NCI-H1092 treated with DMSO at 0.1 percent for 48 hours (cell line): ENCODE data around the gene BTNL2.
A peak's percentile ranks its signal among the peaks of the same experiment; 100 is the strongest.
"Not testable (repeated sequence)": the region's sequence is repeated elsewhere in the genome, so short reads cannot be mapped to it uniquely, and the experiment has no call there.

ENCODE experiments used
- DNase-seq: peaks from one replicate; lab custom pipeline; 2025; lab: John Stamatoyannopoulos, UW

The BTNL2 gene

GRCh38 chr6:32406857-32407256 lies at the start of gene BTNL2:
Gene BTNL2, minus strand, starts transcription at chr6:32407181. Its CDS starts 58 bp downstream, at chr6:32407123.
- no peak for DNase-seq

- no peak for DNase-seq
Observed at GRCh38 chr6:32449088-32449736, 42.2 kb upstream of the BTNL2 start.

GRCh38 chr6:32447932-32448331 lies 41.0 kb upstream of the BTNL2 start:
- DNase-seq, result no peak

- DNase-seq, result no peak
Observed at GRCh38 chr6:32445321-32445854, 38.4 kb upstream of the BTNL2 start.

GRCh38 chr6:32444433-32444832 lies 37.5 kb upstream of the BTNL2 start:
- DNase-seq, result no peak

GRCh38 chr6:32442977-32443552 lies 36.1 kb upstream of the BTNL2 start:
- no peak for DNase-seq

GRCh38 chr6:32442243-32442667 lies 35.3 kb upstream of the BTNL2 start:
- DNase-seq, result no peak

GRCh38 chr6:32439602-32440214 lies 32.7 kb upstream of the BTNL2 start, which contains the start of gene HLA-DRA:
Gene HLA-DRA, plus strand, starts transcription at chr6:32439887. Its CDS starts 64 bp downstream, at chr6:32439951.
- DNase-seq, result no peak

- DNase-seq, result no peak
Observed at GRCh38 chr6:32439139-32439538, 32.2 kb upstream of the BTNL2 start.

GRCh38 chr6:32436995-32437836 lies 30.2 kb upstream of the BTNL2 start:
- DNase-seq, result no peak

GRCh38 chr6:32436186-32436585 lies 29.2 kb upstream of the BTNL2 start:
- DNase-seq, result no peak

- not testable (repeated sequence) for DNase-seq
Observed at GRCh38 chr6:32433950-32434349, 27.0 kb upstream of the BTNL2 start.

GRCh38 chr6:32432050-32432450 lies 25.1 kb upstream of the BTNL2 start:
- DNase-seq, result no peak

- no peak for DNase-seq
Observed at GRCh38 chr6:32431142-32431541, 24.2 kb upstream of the BTNL2 start.

- DNase-seq, result no peak
Observed at GRCh38 chr6:32430179-32430578, 23.2 kb upstream of the BTNL2 start.

- no peak for DNase-seq
Observed at GRCh38 chr6:32427934-32428474, 21.0 kb upstream of the BTNL2 start.

GRCh38 chr6:32427218-32427617 lies 20.2 kb upstream of the BTNL2 start:
- no peak for DNase-seq

- DNase-seq, result no peak
Observed at GRCh38 chr6:32426338-32426737, 19.4 kb upstream of the BTNL2 start.

- DNase-seq, result no peak
Observed at GRCh38 chr6:32424589-32425300, 17.8 kb upstream of the BTNL2 start.

GRCh38 chr6:32416036-32416435 lies 9.1 kb upstream of the BTNL2 start:
- no peak for DNase-seq

GRCh38 chr6:32415521-32416019 lies 8.6 kb upstream of the BTNL2 start:
- peak; percentile 11 for DNase-seq
